Measurements from ENCODE around the gene ENO1.

GRCh38 chr1:8902765-8903164, 24.3 kb upstream of the ENO1 start:
- TF ChIP-seq ZNF747 (tag by site-specific recombination; IDR thresholded peaks at IDR 0.05), result no peak
- TF ChIP-seq CTCF (tag by site-specific recombination; IDR thresholded peaks at IDR 0.05), result no peak
- TF ChIP-seq MYNN (tag by site-specific recombination; IDR thresholded peaks at IDR 0.05; ENCODE audit: borderline replicate concordance), result no peak
- no peak for TF ChIP-seq ZNF416 (tag by site-specific recombination; IDR thresholded peaks at IDR 0.05)
- no peak for TF ChIP-seq ZNF175 (tag by site-specific recombination; IDR thresholded peaks at IDR 0.05)
- no peak for TF ChIP-seq TCF7L2 (IDR thresholded peaks at IDR 0.05; ENCODE audit: borderline replicate concordance, low read depth, low read length)
